Natural killer cell (primary cell): ENCODE results near the gene SYVN1. TPM values are rescaled to one million over a fixed set of nuclear protein-coding genes. Genes with fewer than 3 reads are reported as not detected.

Experiments
- ATAC-seq, 3 donors: fragments of 150-1000 bp in 2 of 3; fragments of 200-7000 bp in 1 of 3; cut with Tn5 transposase; 1 replicate in 1 of 3; 2 replicates in 2 of 3; pipeline ENCODE4 v1.10.0; 2021; ENCODE audit warnings: mild to moderate bottlenecking in 2 of 3, moderate library complexity in 2 of 3
- DNase-seq, 2 donors: peaks; one replicate each; pipeline versions ENCODE4 v3.0.0 to v3.0.0-alpha.2; 2013 to 2021; ENCODE audit warnings: mixed read lengths in 1 of 2
- H3K27ac ChIP-seq: one replicate; pipeline ENCODE4 v1.5.1; 2013; ENCODE audit warnings: mild to moderate bottlenecking, low read length
- H3K27me3 ChIP-seq: one replicate; pipeline ENCODE4 v1.6.1; 2013; ENCODE audit warnings: low read length; ENCODE audit not compliant: control insufficient read depth, insufficient read depth
- H3K36me3 ChIP-seq: one replicate; pipeline ENCODE4 v1.6.1; 2013; ENCODE audit warnings: low read length; ENCODE audit not compliant: control insufficient read depth, insufficient read depth
- H3K4me1 ChIP-seq: one replicate; pipeline ENCODE4 v1.6.1; 2013; ENCODE audit warnings: low read length; ENCODE audit not compliant: control insufficient read depth, insufficient read depth
- H3K4me3 ChIP-seq: one replicate; pipeline ENCODE4 v1.5.1; 2013; ENCODE audit warnings: low read length
- H3K9me3 ChIP-seq: one replicate; pipeline ENCODE4 v1.6.1; 2013; ENCODE audit warnings: low read length; ENCODE audit not compliant: control insufficient read depth, insufficient read depth
- H3K27ac Mint-ChIP-seq, 2 donors: one replicate each; pipeline ENCODE4 v1.8.0; 2022; ENCODE audit warnings: mild to moderate bottlenecking in 2 of 2, mixed read lengths in 2 of 2, moderate library complexity in 1 of 2
- H3K27me3 Mint-ChIP-seq, 2 donors: one replicate each; pipeline ENCODE4 v1.8.0; 2022; ENCODE audit warnings: low read depth in 2 of 2, mixed read lengths in 2 of 2
- H3K36me3 Mint-ChIP-seq: one replicate; pipeline ENCODE4 v1.8.0; 2022; ENCODE audit warnings: mixed read lengths
- H3K4me1 Mint-ChIP-seq, 2 donors: one replicate each; pipeline ENCODE4 v1.8.0; 2022; ENCODE audit warnings: mixed read lengths in 2 of 2
- H3K4me3 Mint-ChIP-seq: one replicate; pipeline ENCODE4 v1.8.0; 2022; ENCODE audit warnings: mild to moderate bottlenecking, moderate library complexity, mixed read lengths
- H3K9me3 Mint-ChIP-seq, 2 donors: one replicate each; pipeline ENCODE4 v1.8.0; 2022; ENCODE audit warnings: mixed read lengths in 2 of 2
- WGBS: methylation state at CpG from one replicate; pipeline ENCODE4 v1.1.7; 2013; ENCODE audit warnings: missing lambda C conversion rate; ENCODE audit not compliant: insufficient coverage; 5-methylcytosine and 5-hydroxymethylcytosine counted together
- intact Hi-C: fragments of 100-400 bp; cut with micrococcal nuclease; formaldehyde crosslinking; loops from one replicate; pipeline ENCODE4 v1.14.2; 2022
- total RNA-seq, 4 donors: library from RNA; stranded (reverse); fragments of 120-200 nt in 1 of 4; gene quantifications; one replicate each; pipeline versions ENCODE4 v1.2.3 to v1.2.4, GENCODE V29; 2013 to 2022
- TF ChIP-seq, protein P1 (sequence below): fragments of 200-600 bp; IDR thresholded peaks from one replicate; pipeline ENCODE4 v1.8.0; 2022; ENCODE audit warnings: antibody characterized with exemption

Gene SYVN1
- total RNA-seq, 3 donors from 2014 or later (not counting 1 experiment from before 2014, with no cell fraction given), result 72.9 to 109 (median 90.2) TPM

DNA sequence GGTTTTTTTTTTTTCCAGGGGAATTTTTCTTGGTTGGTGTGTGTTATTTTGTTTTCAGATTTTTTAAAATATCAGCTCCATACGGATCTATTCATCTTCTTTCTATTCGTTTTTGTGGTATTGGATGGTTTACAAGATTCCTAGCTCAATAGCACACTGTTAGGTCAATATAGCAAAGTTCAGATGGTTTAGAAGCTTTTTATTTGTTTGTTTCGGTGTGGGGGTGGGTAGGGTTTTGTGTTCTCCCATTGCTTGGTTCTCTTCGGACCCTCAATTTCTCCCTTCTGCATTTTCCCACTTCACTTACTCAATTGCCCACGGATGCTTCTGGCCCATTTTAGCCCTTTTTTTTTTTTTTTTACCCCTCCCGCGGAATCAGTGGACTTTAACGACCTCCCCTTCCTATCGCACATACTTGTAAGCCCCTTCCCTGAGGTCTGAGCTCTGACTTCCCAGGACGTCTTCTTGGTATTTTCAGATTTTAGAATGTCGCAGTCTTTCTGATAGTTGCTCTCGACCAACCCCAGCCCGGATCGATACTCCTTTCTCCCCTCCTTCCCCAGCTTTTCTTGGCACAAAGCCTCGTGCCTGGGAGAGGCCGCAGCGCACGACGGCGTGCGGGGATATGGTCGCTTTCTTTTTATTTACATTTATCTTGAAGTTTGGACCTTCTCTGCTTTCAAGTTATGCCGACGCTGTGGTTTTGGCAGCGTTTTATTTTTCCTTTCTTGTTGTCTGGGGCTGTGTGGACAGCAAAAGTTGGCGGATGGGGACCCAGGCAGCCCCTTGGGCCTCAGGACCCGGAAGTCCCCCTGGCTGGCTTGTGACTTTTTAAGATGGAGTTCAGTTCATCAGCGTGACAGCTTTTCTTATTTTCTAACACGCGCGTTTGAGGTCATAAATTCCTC lies 31.3 kb upstream of the SYVN1 start:
- peaks cover 16% of the 10 kb centered on the region for H3K4me1 ChIP-seq
- intact Hi-C loops, result no loop called here

DNA sequence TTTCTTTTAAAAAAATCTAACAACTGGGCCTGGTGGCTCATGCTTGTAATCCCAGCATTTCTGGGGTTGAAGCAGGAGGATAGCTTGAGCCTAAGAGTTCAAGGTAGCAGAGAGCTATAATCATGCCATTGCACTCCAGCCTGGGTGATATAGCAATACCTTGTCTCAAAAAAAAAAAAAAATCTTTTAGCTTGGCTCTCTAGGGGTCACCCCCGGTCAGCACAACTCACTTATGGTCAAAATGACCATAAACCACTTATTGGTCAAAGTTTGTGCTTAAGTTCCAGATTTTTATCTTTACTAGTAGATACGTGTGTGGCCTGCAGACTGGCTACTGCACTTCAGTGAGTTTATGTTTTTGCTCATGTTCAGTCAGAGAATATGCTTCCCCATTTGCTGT lies 29.4 kb upstream of the SYVN1 start:
- Histone ChIP-seq H3K27me3 (no peaks in the 10 kb centered on the region), H3K27ac (no peak overlapping the region), H3K4me3 (no peak overlapping the region), H3K4me1 (peaks cover 2% of the 10 kb centered on the region), H3K9me3 (no peaks in the 10 kb centered on the region), H3K36me3 (no peaks in the 10 kb centered on the region)
- H3K4me1 Mint-ChIP-seq, result peaks cover 0 to 5% of the 10 kb centered on the region in 2 donors
- TF ChIP-seq, protein P1, sequence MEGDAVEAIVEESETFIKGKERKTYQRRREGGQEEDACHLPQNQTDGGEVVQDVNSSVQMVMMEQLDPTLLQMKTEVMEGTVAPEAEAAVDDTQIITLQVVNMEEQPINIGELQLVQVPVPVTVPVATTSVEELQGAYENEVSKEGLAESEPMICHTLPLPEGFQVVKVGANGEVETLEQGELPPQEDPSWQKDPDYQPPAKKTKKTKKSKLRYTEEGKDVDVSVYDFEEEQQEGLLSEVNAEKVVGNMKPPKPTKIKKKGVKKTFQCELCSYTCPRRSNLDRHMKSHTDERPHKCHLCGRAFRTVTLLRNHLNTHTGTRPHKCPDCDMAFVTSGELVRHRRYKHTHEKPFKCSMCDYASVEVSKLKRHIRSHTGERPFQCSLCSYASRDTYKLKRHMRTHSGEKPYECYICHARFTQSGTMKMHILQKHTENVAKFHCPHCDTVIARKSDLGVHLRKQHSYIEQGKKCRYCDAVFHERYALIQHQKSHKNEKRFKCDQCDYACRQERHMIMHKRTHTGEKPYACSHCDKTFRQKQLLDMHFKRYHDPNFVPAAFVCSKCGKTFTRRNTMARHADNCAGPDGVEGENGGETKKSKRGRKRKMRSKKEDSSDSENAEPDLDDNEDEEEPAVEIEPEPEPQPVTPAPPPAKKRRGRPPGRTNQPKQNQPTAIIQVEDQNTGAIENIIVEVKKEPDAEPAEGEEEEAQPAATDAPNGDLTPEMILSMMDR, result no peak
- no peak overlapping the region for H3K4me3 Mint-ChIP-seq
- no peak for DNase-seq
- no peak overlapping the region for H3K27ac Mint-ChIP-seq
- H3K36me3 Mint-ChIP-seq, result no peaks in the 10 kb centered on the region
- peak in 1 of 3 donors; percentile 53 for ATAC-seq
- no peaks in the 10 kb centered on the region for H3K9me3 Mint-ChIP-seq
- peaks cover 0 to 4% of the 10 kb centered on the region in 2 donors for H3K27me3 Mint-ChIP-seq
- WGBS, result 65% methylated on average over 2 of the region's 2 CpGs
- intact Hi-C loops, result no loop called here

More for the DNA sequence above, 31.3 kb upstream of the SYVN1 start:
- Mint-ChIP-seq H3K27me3 (no peaks in the 10 kb centered on the region), H3K27ac (no peak overlapping the region), H3K36me3 (no peaks in the 10 kb centered on the region), H3K9me3 (no peaks in the 10 kb centered on the region), H3K4me3 (no peak overlapping the region), H3K4me1 (peaks cover 11 to 15% of the 10 kb centered on the region in 2 donors)
- Histone ChIP-seq H3K27ac (no peak overlapping the region), H3K9me3 (no peaks in the 10 kb centered on the region), H3K36me3 (no peaks in the 10 kb centered on the region), H3K4me3 (no peak overlapping the region), H3K27me3 (no peaks in the 10 kb centered on the region)
- DNase-seq (no peak), ATAC-seq (no peak)
- TF ChIP-seq, protein P1, result no peak
- 86% methylated on average over 27 of the region's 31 CpGs for WGBS

DNA sequence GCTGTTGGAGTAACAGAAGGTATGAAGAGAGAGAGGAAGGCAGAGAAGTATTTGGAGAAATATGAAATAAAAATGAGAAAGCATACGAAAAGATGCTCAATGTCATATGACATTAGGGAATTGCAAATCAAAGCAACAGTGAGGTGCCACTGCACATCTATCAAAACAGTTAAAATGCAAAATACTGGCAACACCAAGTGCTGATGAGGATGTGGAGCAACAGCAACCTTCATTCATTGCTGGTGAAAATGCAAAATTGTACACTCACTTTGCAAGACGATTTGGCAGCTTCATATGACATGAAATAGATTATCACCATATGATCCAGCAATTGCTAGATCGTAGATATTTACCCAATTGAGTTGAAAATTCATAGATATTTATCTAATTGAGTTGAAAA lies 26.3 kb upstream of the SYVN1 start:
- ATAC-seq, result no peak
- 84% methylated on average over 2 of the region's 3 CpGs for whole genome bisulfite sequencing

More for the DNA sequence above, 26.3 kb upstream of the SYVN1 start:
- intact Hi-C loops, result no loop called here
- H3K4me1 ChIP-seq, result no peaks in the 10 kb centered on the region
- no peak overlapping the region for H3K27ac Mint-ChIP-seq
- no peaks in the 10 kb centered on the region for H3K4me1 Mint-ChIP-seq
- H3K36me3 Mint-ChIP-seq, result no peaks in the 10 kb centered on the region
- peaks cover 0 to 4% of the 10 kb centered on the region in 2 donors for H3K27me3 Mint-ChIP-seq
- H3K36me3 ChIP-seq, result no peaks in the 10 kb centered on the region
- no peak overlapping the region for H3K27ac ChIP-seq
- no peak for DNase-seq
- no peaks in the 10 kb centered on the region for H3K27me3 ChIP-seq
- H3K9me3 Mint-ChIP-seq, result no peaks in the 10 kb centered on the region
- H3K9me3 ChIP-seq, result no peaks in the 10 kb centered on the region
- no peak overlapping the region for H3K4me3 ChIP-seq
- TF ChIP-seq, protein P1, result no peak
- no peak overlapping the region for H3K4me3 Mint-ChIP-seq
